Neuronal stem cell (in vitro differentiated cells): ENCODE results near the gene OR4K15.
A peak's percentile ranks its signal among the peaks of the same experiment; 100 is the strongest.

Experiments used
- DNase-seq: peaks from one replicate; pipeline ENCODE4 v3.0.0-alpha.2; 2013; ENCODE audit warnings: low spot score
- H2AFZ ChIP-seq: one replicate; pipeline ENCODE4 v1.6.1; 2013; ENCODE audit warnings: mild to moderate bottlenecking, low read length, inconsistent platforms
- H2AK5ac ChIP-seq: 2 replicates; pipeline ENCODE4 v1.6.1; 2013; ENCODE audit warnings: low read depth, mild to moderate bottlenecking, inconsistent platforms, low read length, moderate library complexity, mixed read lengths
- H2BK120ac ChIP-seq: 2 replicates; pipeline ENCODE4 v1.6.1; 2013; ENCODE audit warnings: low read depth, mild to moderate bottlenecking, inconsistent platforms, low read length, moderate library complexity, mixed read lengths
- H2BK12ac ChIP-seq: one replicate; pipeline ENCODE4 v1.6.1; 2013; ENCODE audit warnings: low read length, inconsistent platforms
- H2BK15ac ChIP-seq: 2 replicates; pipeline ENCODE4 v1.6.1; 2013; ENCODE audit warnings: mild to moderate bottlenecking, low read length, inconsistent platforms, mixed read lengths
- H2BK5ac ChIP-seq: one replicate; pipeline ENCODE4 v1.6.1; 2013; ENCODE audit warnings: inconsistent platforms, mild to moderate bottlenecking, low read length, moderate library complexity
- H3K14ac ChIP-seq: one replicate; pipeline ENCODE4 v1.6.1; 2013; ENCODE audit warnings: low read length, inconsistent platforms
- H3K18ac ChIP-seq: 2 replicates; pipeline ENCODE4 v1.6.1; 2013; ENCODE audit warnings: low read length, inconsistent platforms
- H3K23ac ChIP-seq: 2 replicates; pipeline ENCODE4 v1.6.1; 2013; ENCODE audit warnings: low read depth, mild to moderate bottlenecking, mixed read lengths, low read length, inconsistent platforms; ENCODE audit not compliant: poor library complexity
- H3K27ac ChIP-seq: replicated peaks from 3 replicates; pipeline ENCODE4 v1.5.1; 2013; ENCODE audit warnings: low read length, inconsistent platforms
- H3K27me3 ChIP-seq, 3 experiments: 2 replicates each; pipeline ENCODE4 v1.6.1; 2013; ENCODE audit warnings: low read length in 3 of 3, mild to moderate bottlenecking in 2 of 3, inconsistent platforms in 1 of 3, low read depth in 1 of 3, mixed read lengths in 1 of 3, moderate library complexity in 1 of 3; ENCODE audit not compliant: control insufficient read depth in 3 of 3, insufficient read depth in 3 of 3
- H3K36me3 ChIP-seq, 2 donors: replicated peaks in 1 of 2; 2 replicates each; pipeline ENCODE4 v1.6.1; 2013; ENCODE audit warnings: low read length in 2 of 2; ENCODE audit not compliant: control insufficient read depth in 2 of 2, insufficient read depth in 2 of 2
- H3K4ac ChIP-seq: 2 replicates; pipeline ENCODE4 v1.6.1; 2013; ENCODE audit warnings: inconsistent platforms, mild to moderate bottlenecking, low read length, moderate library complexity
- H3K4me1 ChIP-seq, 2 donors: 1 replicate in 1 of 2; 2 replicates in 1 of 2; pipeline ENCODE4 v1.6.1; 2013; ENCODE audit warnings: low read length in 2 of 2, low read depth in 1 of 2; ENCODE audit not compliant: control insufficient read depth in 2 of 2, insufficient read depth in 1 of 2
- H3K4me2 ChIP-seq: one replicate; pipeline ENCODE4 v1.6.1; 2013; ENCODE audit warnings: mild to moderate bottlenecking, low read length, inconsistent platforms; ENCODE audit not compliant: insufficient read depth, poor library complexity, severe bottlenecking
- H3K4me3 ChIP-seq, 2 donors: 2 replicates each; pipeline ENCODE4 v1.5.1; 2013; ENCODE audit warnings: low read length in 2 of 2, mild to moderate bottlenecking in 2 of 2, inconsistent platforms in 1 of 2, moderate library complexity in 1 of 2
- H3K79me1 ChIP-seq: one replicate; pipeline ENCODE4 v1.6.1; 2013; ENCODE audit warnings: low read depth, mild to moderate bottlenecking, inconsistent platforms, low read length, moderate library complexity
- H3K9ac ChIP-seq: one replicate; pipeline ENCODE4 v1.6.1; 2013; ENCODE audit warnings: mild to moderate bottlenecking, low read depth, low read length, inconsistent platforms; ENCODE audit not compliant: poor library complexity
- H3K9me3 ChIP-seq, 2 donors: replicated peaks in 1 of 2; 2 replicates each; pipeline versions ENCODE3 to v1.6.1; 2013; ENCODE audit warnings: low read length in 2 of 2, mild to moderate bottlenecking in 2 of 2, inconsistent platforms in 1 of 2, low read depth in 1 of 2, mixed read lengths in 1 of 2, moderate library complexity in 1 of 2; ENCODE audit not compliant: control insufficient read depth in 2 of 2, insufficient read depth in 1 of 2
- H4K8ac ChIP-seq: one replicate; pipeline ENCODE4 v1.6.1; 2013; ENCODE audit warnings: low read depth, mild to moderate bottlenecking, inconsistent platforms, low read length, moderate library complexity
- H4K91ac ChIP-seq: one replicate; pipeline ENCODE4 v1.6.1; 2013; ENCODE audit warnings: low read length, low read depth, mild to moderate bottlenecking, inconsistent platforms; ENCODE audit not compliant: poor library complexity
- WGBS, 2 donors: extraction: QIAGEN DNeasy Blood & Tissue Kit; methylation state at CpG; one replicate each; pipeline ENCODE4 v1.1.7; 2013; ENCODE audit warnings: missing lambda C conversion rate in 2 of 2, mixed read lengths in 1 of 2; ENCODE audit not compliant: insufficient read length in 2 of 2, insufficient replicate concordance in 1 of 2; ENCODE audit errors: extremely low coverage in 2 of 2; 5-methylcytosine and 5-hydroxymethylcytosine counted together

OR4K15 gene

DNA sequence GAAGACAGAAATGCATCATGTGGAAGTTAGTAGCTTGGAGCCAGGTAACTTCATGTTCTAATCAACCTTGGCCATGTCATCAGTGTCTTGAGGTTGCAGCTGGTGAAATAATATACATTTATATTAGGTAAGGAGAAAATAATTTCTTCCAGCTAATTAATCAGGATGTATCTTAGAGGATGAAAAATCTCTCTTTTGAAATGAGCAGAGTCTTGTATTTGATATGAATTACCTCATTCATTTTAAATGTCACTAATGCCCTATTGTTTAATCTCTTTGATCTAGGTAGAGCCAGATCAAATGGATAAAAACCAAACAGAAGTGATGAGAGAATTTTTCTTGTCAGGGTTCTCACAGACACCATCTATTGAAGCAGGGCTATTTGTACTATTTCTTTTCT, 26.5 kb downstream of the OR4K15 start, which contains the start of gene OR4Q2:
Gene OR4Q2, plus strand, starts transcription at position 301 of the 400 bp plus-strand sequence.
- no peaks in the 10 kb centered on the region for H3K79me1 ChIP-seq
- no peak within 1 kb of the TSS for H3K4ac ChIP-seq
- no peak for DNase-seq
- no peak within 1 kb of the TSS for H2BK5ac ChIP-seq
- no peak within 1 kb of the TSS for H3K18ac ChIP-seq
- no peak within 1 kb of the TSS for H3K23ac ChIP-seq
- no peak within 1 kb of the TSS for H4K91ac ChIP-seq
- H3K36me3 ChIP-seq: peaks cover 0 to 2% of the 10 kb centered on the region in 2 donors
- H3K14ac ChIP-seq: no peak within 1 kb of the TSS
- no peak within 1 kb of the TSS for H2BK12ac ChIP-seq
- H2BK120ac ChIP-seq: no peak within 1 kb of the TSS
- H2AK5ac ChIP-seq: no peak within 1 kb of the TSS
- peak within 1 kb of the TSS in 1 of 2 donors; percentile 64 for H3K4me3 ChIP-seq
- H3K4me2 ChIP-seq: no peak within 1 kb of the TSS
- H4K8ac ChIP-seq: no peak within 1 kb of the TSS
- H2AFZ ChIP-seq: no peak within 1 kb of the TSS
- H3K9me3 ChIP-seq: peaks cover 0 to 9% of the 10 kb centered on the region in 2 donors
- no peak within 1 kb of the TSS for H3K27ac ChIP-seq
- no peak within 1 kb of the TSS for H2BK15ac ChIP-seq
- no peaks in the 10 kb centered on the region for H3K27me3 ChIP-seq
- H3K4me1 ChIP-seq: no peaks in the 10 kb centered on the region
- no peak within 1 kb of the TSS for H3K9ac ChIP-seq

DNA sequence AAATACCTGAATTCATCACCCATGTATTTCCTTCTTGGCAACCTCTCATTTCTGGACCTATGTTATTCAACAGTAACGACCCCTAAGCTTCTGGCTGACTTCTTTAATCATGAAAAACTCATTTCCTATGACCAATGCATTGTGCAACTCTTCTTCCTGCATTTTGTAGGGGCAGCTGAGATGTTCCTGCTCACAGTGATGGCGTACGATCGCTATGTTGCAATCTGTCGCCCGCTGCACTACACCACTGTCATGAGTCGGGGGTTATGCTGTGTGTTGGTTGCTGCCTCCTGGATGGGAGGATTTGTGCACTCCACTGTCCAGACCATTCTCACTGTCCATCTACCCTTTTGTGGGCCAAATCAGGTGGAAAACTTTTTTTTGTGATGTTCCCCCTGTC, 26.9 kb downstream of the OR4K15 start:
- peaks cover 0 to 2% of the 10 kb centered on the region in 2 donors for H3K36me3 ChIP-seq
- H3K9me3 ChIP-seq: peaks cover 0 to 11% of the 10 kb centered on the region in 2 donors
- no peak overlapping the region for H3K27ac ChIP-seq
- H3K4me2 ChIP-seq: no peak overlapping the region
- no peak overlapping the region for H2BK15ac ChIP-seq
- H3K4ac ChIP-seq: no peak overlapping the region
- H2BK120ac ChIP-seq: no peak overlapping the region
- no peak overlapping the region for H2BK12ac ChIP-seq
- H2AFZ ChIP-seq: no peak overlapping the region
- H3K23ac ChIP-seq: no peak overlapping the region
- H3K4me3 ChIP-seq: peak overlapping the region in 1 of 2 donors; percentile 64
- no peak overlapping the region for H4K91ac ChIP-seq
- no peak overlapping the region for H3K9ac ChIP-seq
- no peak for DNase-seq
- no peak overlapping the region for H3K14ac ChIP-seq
- no peaks in the 10 kb centered on the region for H3K4me1 ChIP-seq
- no peak overlapping the region for H2BK5ac ChIP-seq
- no peaks in the 10 kb centered on the region for H3K79me1 ChIP-seq
- no peak overlapping the region for H3K18ac ChIP-seq
- no peak overlapping the region for H4K8ac ChIP-seq
- no CpG with 5 or more reads among the region's 7 CpGs for WGBS, 2 donors
- H3K27me3 ChIP-seq: no peaks in the 10 kb centered on the region
- H2AK5ac ChIP-seq: no peak overlapping the region

DNA sequence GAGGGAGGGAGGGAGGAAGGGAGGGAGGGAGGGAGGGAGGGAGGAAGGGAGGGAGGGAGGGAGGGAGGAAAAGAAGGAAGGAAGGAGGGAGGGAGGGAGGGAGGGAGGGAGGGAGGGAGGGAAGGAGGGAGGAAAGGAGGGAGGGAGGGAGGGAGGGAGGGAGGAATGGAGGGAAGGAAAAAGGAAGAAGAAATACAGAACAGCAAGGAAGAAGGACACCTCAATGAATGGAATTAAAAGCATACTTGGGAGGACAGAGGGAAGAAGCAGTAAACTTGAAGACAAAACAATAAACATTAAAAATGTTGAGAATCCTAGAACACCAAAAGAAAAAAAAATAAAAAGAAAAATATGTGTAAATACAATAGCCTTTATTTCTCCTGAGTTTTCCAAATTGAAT, 32.8 kb downstream of the OR4K15 start:
- DNase-seq: no peak
- H3K14ac ChIP-seq: no peak overlapping the region
- H2BK12ac ChIP-seq: no peak overlapping the region
- no peak overlapping the region for H2BK15ac ChIP-seq
- no peak overlapping the region for H4K91ac ChIP-seq
- H3K4me1 ChIP-seq: no peaks in the 10 kb centered on the region
- H3K23ac ChIP-seq: no peak overlapping the region
- H3K9ac ChIP-seq: no peak overlapping the region
- H3K9me3 ChIP-seq: peaks cover 0 to 11% of the 10 kb centered on the region in 2 donors
- H2AFZ ChIP-seq: no peak overlapping the region
- no peak overlapping the region for H3K18ac ChIP-seq
- no peak overlapping the region for H4K8ac ChIP-seq
- no peaks in the 10 kb centered on the region for H3K27me3 ChIP-seq
- H3K4me3 ChIP-seq: no peak overlapping the region
- H3K27ac ChIP-seq: no peak overlapping the region
- H3K4me2 ChIP-seq: no peak overlapping the region
- H2BK120ac ChIP-seq: no peak overlapping the region
- H3K79me1 ChIP-seq: no peaks in the 10 kb centered on the region
- H3K36me3 ChIP-seq: no peaks in the 10 kb centered on the region
- H2BK5ac ChIP-seq: no peak overlapping the region
- no peak overlapping the region for H3K4ac ChIP-seq
- H2AK5ac ChIP-seq: no peak overlapping the region

DNA sequence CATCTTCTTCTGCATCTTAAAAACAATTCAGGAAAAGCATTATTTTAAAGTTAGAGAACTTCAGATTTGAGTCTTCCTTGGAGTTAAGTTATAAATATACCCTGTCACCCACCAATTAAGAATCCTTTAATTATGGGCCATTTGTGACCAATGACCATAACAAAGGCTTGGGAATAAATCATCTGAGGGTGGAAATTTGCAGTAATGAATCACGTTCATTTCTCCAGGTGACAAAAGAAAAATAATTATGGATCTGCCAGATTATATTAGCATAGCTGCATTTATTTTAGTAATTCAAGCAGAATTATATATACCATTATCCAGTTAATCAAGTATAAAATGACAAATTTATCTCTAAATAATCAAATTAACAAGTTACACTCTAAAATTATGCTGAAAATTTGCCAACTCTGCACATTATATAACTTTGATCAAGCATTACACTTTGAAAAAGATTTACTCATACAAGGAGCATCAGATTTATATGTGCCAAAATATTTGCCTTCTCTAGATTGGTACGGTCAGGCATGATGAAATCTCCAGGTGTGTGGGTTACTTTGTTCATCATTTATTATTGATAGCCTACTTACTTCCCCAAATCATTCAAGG, 44.0 kb downstream of the OR4K15 start, which contains the start of gene OR4K14:
Gene OR4K14, minus strand, starts transcription at position 51 of the 609 bp plus-strand sequence. CDS start 4,114 bp downstream, outside the sequence.
- no CpG with 5 or more reads among the region's 2 CpGs for WGBS, 2 donors
- no peak within 1 kb of the TSS for H2AK5ac ChIP-seq
- H3K4me3 ChIP-seq: no peak within 1 kb of the TSS
- H4K91ac ChIP-seq: no peak within 1 kb of the TSS
- no peak within 1 kb of the TSS for H3K4me2 ChIP-seq
- no peak within 1 kb of the TSS for H2BK120ac ChIP-seq
- H3K4ac ChIP-seq: no peak within 1 kb of the TSS
- H3K27me3 ChIP-seq: no peaks in the 10 kb centered on the region
- H2BK5ac ChIP-seq: no peak within 1 kb of the TSS
- no peak within 1 kb of the TSS for H3K27ac ChIP-seq
- H3K79me1 ChIP-seq: no peaks in the 10 kb centered on the region
- no peak within 1 kb of the TSS for H3K9ac ChIP-seq
- no peak within 1 kb of the TSS for H3K14ac ChIP-seq
- H4K8ac ChIP-seq: no peak within 1 kb of the TSS
- H2BK12ac ChIP-seq: no peak within 1 kb of the TSS
- no peak within 1 kb of the TSS for H2AFZ ChIP-seq
- H3K23ac ChIP-seq: no peak within 1 kb of the TSS
- no peaks in the 10 kb centered on the region for H3K36me3 ChIP-seq
- H3K18ac ChIP-seq: no peak within 1 kb of the TSS
- no peaks in the 10 kb centered on the region for H3K4me1 ChIP-seq
- peaks cover 0 to 13% of the 10 kb centered on the region in 2 donors for H3K9me3 ChIP-seq
- H2BK15ac ChIP-seq: no peak within 1 kb of the TSS
- DNase-seq: no peak
